ENCODE data around the gene DLEC1. TPM values are rescaled to one million over a fixed set of nuclear protein-coding genes. Genes with fewer than 3 reads are reported as not detected.

Gene DLEC1
- total RNA-seq, 2 donors from 2014 or later, result 3.9 to 6.0 TPM

- Mint-ChIP-seq H3K27ac (no peak overlapping the region), H3K27me3 (ENCODE audit: insufficient read depth) (peaks cover 4% of the 10 kb centered on the region), H3K4me1 (peaks cover 17% of the 10 kb centered on the region), H3K4me3 (no peak overlapping the region), H3K36me3 (ENCODE audit: low read depth) (peaks cover 12% of the 10 kb centered on the region), H3K9me3 (no peaks in the 10 kb centered on the region)
- H3K27ac ChIP-seq (ENCODE audit: low read depth, low read length), result no peak overlapping the region
- TF ChIP-seq, protein P1, sequence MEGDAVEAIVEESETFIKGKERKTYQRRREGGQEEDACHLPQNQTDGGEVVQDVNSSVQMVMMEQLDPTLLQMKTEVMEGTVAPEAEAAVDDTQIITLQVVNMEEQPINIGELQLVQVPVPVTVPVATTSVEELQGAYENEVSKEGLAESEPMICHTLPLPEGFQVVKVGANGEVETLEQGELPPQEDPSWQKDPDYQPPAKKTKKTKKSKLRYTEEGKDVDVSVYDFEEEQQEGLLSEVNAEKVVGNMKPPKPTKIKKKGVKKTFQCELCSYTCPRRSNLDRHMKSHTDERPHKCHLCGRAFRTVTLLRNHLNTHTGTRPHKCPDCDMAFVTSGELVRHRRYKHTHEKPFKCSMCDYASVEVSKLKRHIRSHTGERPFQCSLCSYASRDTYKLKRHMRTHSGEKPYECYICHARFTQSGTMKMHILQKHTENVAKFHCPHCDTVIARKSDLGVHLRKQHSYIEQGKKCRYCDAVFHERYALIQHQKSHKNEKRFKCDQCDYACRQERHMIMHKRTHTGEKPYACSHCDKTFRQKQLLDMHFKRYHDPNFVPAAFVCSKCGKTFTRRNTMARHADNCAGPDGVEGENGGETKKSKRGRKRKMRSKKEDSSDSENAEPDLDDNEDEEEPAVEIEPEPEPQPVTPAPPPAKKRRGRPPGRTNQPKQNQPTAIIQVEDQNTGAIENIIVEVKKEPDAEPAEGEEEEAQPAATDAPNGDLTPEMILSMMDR (conservative IDR thresholded peaks at IDR 0.05), result no peak
- H3K36me3 ChIP-seq (ENCODE audit: control insufficient read depth, insufficient read depth, low read length), result peaks cover 10% of the 10 kb centered on the region
- 95 to 100% methylated on average over 1 to 2 of the region's 2 CpGs for WGBS, 2 experiments (ENCODE audit: insufficient coverage in 1 of 2, insufficient read length in 1 of 2)
- peaks cover 10% of the 10 kb centered on the region for H3K9me3 ChIP-seq (ENCODE audit: control insufficient read depth, low read length)
- no peak for DNase-seq
- no peak overlapping the region for H3K9ac ChIP-seq (ENCODE audit: extremely low read depth, low read length, poor library complexity, severe bottlenecking)
- H3K4me3 ChIP-seq (ENCODE audit: low read length), result no peak overlapping the region
- H3K4me1 ChIP-seq (ENCODE audit: control insufficient read depth, insufficient read depth, low read length), result peaks cover 9% of the 10 kb centered on the region
- no peaks in the 10 kb centered on the region for H3K27me3 ChIP-seq (ENCODE audit: control insufficient read depth, insufficient read depth, low read length, poor library complexity, severe bottlenecking)
Measured at GRCh38 chr3:38141952-38142273, 102.9 kb downstream of the DLEC1 start.

DNA sequence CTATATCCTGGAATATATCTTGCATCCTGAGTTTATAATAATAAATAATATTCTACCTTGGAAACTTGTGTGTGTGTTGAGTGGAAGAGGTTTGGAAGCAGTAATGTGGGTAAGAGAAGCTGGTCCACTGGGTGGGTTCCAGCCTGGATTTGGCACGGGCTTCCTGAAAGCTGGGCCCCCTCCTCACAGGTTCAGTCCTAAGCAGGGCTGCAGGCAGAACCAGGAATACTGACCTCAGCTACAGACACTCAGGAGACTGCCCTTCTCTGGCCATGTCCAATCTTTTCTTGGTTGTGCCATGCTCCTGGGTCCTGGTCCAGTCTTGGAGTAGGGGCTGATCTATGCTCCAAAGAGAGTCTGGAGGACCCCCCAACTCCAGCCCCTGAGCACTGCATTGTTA, 104.0 kb downstream of the DLEC1 start:
- H3K9me3 ChIP-seq (ENCODE audit: control insufficient read depth, low read length), result peaks cover 16% of the 10 kb centered on the region
- peaks cover 10% of the 10 kb centered on the region for H3K36me3 ChIP-seq (ENCODE audit: control insufficient read depth, insufficient read depth, low read length)
- peaks cover 9% of the 10 kb centered on the region for H3K4me1 ChIP-seq (ENCODE audit: control insufficient read depth, insufficient read depth, low read length)
- H3K27me3 ChIP-seq (ENCODE audit: control insufficient read depth, insufficient read depth, low read length, poor library complexity, severe bottlenecking), result no peaks in the 10 kb centered on the region
- H3K4me3 ChIP-seq (ENCODE audit: low read length), result no peak overlapping the region
- Mint-ChIP-seq H3K27ac (no peak overlapping the region), H3K9me3 (peaks cover 5% of the 10 kb centered on the region), H3K4me1 (peaks cover 17% of the 10 kb centered on the region), H3K4me3 (no peak overlapping the region), H3K27me3 (ENCODE audit: insufficient read depth) (peaks cover 4% of the 10 kb centered on the region), H3K36me3 (ENCODE audit: low read depth) (peaks cover 12% of the 10 kb centered on the region)
- no peak overlapping the region for H3K9ac ChIP-seq (ENCODE audit: extremely low read depth, low read length, poor library complexity, severe bottlenecking)
- no peak overlapping the region for H3K27ac ChIP-seq (ENCODE audit: low read depth, low read length)
- TF ChIP-seq, protein P1 (conservative IDR thresholded peaks at IDR 0.05), result no peak
- no peak for DNase-seq
- WGBS, 2 experiments (ENCODE audit: insufficient coverage in 1 of 2, insufficient read length in 1 of 2), result 88% methylated on average over 1 of the region's 1 CpG; no CpG with 5 or more reads in 1 of the 2 experiments

- H3K4me3 ChIP-seq (ENCODE audit: low read length), result no peak overlapping the region
- H3K27ac ChIP-seq (ENCODE audit: low read depth, low read length), result no peak overlapping the region
- peaks cover 12% of the 10 kb centered on the region for H3K36me3 Mint-ChIP-seq (ENCODE audit: low read depth)
- 76 to 77% methylated on average over 3 of the region's 3 CpGs for WGBS, 2 experiments (ENCODE audit: insufficient coverage in 1 of 2, insufficient read length in 1 of 2)
- H3K4me1 ChIP-seq (ENCODE audit: control insufficient read depth, insufficient read depth, low read length), result peaks cover 9% of the 10 kb centered on the region
- H3K27me3 ChIP-seq (ENCODE audit: control insufficient read depth, insufficient read depth, low read length, poor library complexity, severe bottlenecking), result no peaks in the 10 kb centered on the region
- H3K36me3 ChIP-seq (ENCODE audit: control insufficient read depth, insufficient read depth, low read length), result peaks cover 10% of the 10 kb centered on the region
- TF ChIP-seq, protein P1 (conservative IDR thresholded peaks at IDR 0.05), result no peak
- peaks cover 13% of the 10 kb centered on the region for H3K4me1 Mint-ChIP-seq
- H3K4me3 Mint-ChIP-seq, result no peak overlapping the region
- no peak overlapping the region for H3K27ac Mint-ChIP-seq
- H3K27me3 Mint-ChIP-seq (ENCODE audit: insufficient read depth), result peaks cover 4% of the 10 kb centered on the region
- H3K9ac ChIP-seq (ENCODE audit: extremely low read depth, low read length, poor library complexity, severe bottlenecking), result no peak overlapping the region
- peaks cover 6% of the 10 kb centered on the region for H3K9me3 Mint-ChIP-seq
- peak; percentile 29 for DNase-seq
- H3K9me3 ChIP-seq (ENCODE audit: control insufficient read depth, low read length), result peaks cover 16% of the 10 kb centered on the region
Measured at GRCh38 chr3:38143511-38143910, 104.5 kb downstream of the DLEC1 start.

Data from endodermal cell (in vitro differentiated cells).